Measurements from ENCODE around the gene ABHD14A.

The ABHD14A gene

DNA sequence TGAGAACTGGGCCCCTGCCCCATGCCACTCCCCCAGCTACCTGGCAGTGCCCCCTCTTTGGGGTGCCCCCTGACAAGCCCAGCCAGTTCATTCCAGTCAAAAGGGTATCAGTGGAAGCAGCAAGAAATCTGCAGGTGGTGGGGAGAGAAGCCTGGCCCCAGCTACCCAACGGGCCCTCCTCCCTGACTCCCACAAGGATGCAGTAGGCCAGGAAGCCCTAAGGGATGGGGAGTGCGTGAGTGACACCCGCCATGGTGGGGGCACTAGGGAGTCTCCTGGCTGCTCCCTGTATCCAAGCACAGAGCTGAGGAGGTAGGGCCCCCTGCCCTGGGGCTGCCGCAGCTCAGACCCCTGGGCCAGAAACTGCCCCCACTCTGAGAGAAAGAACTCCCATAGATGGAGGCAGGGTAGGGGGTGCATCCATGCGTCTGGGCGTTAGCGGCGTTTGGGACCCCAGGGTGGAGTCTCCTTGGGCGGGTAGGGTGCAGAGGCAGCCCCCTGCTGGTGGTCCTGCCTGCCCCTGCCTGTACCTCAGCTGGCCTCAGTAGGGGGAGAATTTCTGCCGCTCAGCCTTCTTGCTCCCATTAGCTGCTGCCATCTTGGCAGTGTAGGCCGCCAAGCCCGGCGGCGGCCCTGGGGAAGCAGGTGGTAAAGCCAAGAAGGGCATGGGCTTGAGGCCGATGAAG lies 17.2 kb upstream of the ABHD14A start:
- DNase-seq, result no peak

DNA sequence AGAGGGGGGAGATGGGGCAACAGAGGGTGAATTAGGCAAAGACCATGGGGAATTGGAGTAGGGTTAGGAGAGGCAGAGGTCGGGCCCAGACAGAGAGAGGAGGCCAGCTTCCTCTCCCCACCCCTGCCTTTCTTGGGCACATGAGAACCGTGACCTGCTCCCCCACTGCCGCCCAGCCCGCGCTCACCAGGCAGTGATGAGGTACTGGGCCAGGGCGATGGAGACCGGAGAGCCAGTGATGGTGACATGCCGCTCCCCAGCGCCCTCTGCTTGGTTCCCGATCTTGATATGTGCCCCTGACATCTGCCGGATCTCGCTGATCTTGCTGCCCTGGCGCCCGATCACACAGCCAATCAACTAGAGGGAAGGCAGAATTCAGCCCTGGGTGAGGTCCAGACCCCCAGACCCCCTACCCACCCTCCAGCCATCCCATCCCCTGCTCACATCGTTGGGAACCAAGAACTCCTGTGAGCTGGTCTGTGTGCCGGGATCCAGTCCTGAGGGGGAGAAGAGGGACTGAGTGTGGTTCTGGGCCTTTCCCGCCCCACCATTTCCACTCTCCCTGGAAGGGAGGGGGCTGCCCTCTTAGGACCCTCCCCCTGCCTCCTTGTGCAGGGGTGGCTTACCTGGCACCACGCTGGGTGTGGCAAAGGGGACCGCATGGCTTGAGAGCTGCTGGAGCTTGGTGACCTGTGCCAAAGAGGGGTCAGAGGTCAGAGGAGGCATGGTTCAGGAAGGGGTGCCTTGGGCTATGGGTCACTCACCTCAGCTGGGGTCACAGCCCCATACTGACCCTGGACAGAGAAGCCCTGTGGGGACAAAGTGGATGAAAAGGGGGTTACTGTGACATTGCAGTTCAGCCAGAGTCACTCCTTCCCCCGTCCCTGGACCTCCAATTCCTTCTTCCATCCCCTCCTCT lies 16.0 kb upstream of the ABHD14A start:
- no peak for DNase-seq

DNA sequence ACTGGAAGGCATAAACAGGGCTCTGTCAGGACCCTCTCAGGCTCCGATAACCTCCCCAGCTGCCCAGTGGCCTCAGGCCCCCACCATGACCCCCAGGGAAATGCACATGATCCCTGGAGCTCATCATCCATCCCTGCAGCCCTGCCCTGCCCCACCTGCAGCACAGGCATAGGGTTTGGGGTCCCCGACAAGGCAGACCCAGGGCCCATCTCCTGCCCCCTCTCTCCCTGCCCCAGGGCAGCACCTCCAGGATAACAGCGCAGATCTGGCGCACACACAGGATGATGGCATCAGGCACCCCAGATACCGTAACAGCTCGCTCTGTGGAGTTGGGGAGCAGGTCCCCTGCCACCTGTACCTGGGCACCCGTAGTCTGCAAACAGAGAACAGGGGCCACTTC lies 15.2 kb upstream of the ABHD14A start:
- no peak for DNase-seq

DNA sequence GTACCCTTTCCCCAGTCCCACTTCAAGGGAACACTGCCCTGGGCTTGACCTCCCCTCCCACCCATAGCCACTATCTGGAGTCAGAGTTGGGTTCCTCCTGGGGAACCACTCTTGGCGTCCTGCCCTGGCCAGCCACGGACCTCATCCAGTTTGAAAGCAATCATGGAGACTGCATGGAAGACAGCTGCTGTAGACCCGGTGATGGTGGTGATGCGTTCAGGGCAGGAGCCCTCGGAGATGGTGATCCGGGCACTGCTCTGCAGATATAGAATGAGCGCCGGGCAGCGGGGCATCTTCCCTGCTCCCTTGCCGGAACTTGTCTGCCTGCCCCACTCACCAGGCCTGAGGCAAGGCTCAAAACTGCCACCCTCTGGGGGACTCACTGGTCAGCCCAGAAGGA lies 14.5 kb upstream of the ABHD14A start:
- DNase-seq, result no peak

DNA sequence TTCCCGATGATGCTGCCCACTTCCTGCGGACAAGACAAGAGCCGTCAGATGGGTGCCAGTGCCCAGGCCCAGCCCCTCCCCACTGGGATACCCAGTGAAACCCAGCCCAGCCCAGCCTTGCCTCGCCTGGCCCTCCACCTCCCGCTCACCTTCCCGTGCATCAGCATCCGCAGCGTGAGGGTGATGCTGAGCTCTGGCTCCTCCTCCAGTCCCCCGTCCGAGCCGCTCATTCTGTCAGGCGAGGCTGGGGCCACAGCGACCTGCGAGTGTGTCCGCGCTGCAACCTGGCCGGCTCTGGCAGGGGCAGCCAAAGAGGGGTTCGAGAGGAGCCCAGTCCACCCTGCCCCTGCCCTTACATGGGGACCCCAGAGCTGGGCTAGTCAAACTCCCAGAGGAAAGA lies 13.9 kb upstream of the ABHD14A start:
- DNase-seq, result no peak

DNA sequence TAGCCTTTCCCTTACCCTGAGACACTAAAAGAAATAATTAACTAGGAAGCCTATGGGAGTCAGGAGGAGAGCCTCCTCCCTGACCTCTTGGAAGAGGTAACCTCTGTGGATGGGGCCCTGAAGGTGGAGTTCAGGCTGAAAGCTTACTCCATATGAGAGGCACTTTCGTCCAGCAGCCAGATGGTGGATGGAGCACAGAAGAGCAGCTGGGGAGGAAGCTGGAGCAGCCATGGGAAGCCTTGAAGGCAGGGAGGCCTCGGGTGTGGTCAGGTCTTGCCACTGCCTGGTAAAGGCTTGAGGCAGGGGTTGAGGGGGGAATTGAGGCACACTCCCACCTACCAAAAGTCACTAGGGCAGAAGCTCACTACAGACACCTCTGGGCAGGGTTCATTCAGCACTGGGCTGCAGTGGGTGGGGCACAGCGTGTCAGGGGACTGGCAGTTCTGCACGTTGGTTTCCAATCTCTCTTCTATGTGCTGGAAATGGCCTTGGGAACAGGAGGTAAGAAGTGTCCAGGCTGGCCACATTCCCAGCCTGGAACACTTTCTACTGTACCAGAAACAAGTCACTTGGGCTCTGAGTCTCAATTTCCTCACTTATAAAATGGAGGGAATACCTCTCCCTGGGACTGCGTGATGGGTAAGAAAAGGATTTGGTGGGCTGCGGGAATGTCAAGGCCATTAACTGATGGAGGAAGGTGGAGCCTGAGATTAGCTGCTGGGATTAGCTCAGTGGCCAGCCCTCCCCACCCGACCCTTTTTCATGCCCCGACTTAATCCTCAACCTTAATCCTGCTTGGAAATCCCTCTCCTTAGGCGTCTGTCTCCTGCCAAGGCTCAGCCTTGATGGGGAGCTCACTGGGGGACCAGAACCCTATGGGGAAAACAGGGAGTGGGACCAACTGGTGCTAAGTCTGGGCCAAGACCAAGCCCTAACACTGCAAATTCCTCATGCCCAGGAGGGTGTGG lies 13.0 kb upstream of the ABHD14A start:
- DNase-seq, result no peak

DNA sequence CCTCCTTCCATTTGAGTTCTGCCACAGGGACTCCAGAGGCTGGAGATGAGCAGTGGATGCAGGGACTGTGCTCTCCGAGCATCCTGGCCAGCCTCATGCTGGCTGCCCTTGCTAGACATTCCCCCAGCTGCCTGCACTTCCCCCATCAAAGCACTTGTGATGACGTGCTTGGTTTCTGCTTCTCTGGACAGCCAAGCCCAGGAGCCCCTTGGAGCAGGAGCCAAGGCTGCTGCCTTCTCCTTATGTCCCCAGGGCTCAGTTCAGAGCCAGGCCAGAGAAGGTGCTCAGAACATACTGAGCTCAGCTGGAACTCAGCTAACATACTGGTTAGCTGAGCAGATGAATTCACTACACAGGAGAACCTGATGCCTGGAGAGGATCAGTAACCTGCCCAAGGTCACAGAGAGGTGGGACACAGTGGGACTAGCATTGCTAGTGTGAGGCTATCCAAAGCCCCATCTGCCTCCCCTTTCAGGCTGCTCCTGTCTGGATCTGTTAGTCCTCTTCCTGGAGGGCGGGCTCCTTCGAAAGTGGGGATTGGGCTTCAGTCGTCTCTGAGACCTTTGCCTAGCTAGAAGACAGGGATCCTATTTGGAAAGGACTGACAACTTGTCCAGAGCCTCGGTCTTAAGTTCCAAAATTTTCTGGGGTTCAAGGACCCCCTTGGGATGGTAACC lies 11.9 kb upstream of the ABHD14A start:
- DNase-seq, result no peak

DNA sequence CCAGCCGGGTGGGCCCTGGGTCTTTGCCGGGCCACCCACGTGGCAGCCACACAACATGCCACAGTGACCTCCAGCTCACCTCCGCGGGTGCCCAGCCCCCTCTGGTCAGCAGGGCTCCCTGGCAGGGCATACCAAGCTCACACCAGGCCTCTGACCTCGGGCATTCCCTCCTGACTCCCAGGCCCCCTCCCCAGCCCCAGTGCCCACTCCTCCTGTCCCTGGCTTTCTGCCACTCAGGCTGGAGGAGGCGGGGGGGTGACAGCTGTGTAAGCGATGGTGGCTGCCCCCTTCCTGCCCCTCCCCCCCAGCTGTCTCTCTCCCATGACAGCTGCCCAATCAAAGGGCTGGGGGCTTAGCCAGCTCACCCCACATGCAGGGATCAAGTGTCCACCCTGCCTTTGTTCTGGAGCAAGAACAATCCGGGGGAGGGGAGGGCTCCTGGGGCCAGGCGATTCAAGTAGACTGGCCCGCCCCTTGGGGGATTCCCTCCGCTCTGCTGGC lies 10.9 kb upstream of the ABHD14A start:
- DNase-seq, result no peak

DNA sequence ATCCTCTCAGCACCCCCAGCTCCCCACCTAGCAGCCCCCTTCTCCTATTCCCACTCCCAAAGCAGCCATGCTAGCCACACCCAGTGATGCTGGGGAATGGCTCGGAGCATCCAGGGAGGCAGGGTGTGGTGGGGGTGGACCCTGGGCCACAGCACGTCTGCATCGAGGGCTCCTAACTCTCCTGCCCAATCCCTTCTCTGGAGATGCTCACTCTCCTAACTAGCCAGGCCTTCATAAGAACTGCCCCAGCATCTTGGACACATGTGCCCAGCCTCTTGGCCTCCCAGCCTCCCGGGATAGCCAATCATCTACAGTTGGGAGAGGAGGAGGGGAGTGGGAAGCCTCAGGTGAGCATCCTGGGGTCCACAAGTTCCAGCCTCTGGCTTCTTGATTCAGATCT lies 10.3 kb upstream of the ABHD14A start:
- no peak for DNase-seq

DNA sequence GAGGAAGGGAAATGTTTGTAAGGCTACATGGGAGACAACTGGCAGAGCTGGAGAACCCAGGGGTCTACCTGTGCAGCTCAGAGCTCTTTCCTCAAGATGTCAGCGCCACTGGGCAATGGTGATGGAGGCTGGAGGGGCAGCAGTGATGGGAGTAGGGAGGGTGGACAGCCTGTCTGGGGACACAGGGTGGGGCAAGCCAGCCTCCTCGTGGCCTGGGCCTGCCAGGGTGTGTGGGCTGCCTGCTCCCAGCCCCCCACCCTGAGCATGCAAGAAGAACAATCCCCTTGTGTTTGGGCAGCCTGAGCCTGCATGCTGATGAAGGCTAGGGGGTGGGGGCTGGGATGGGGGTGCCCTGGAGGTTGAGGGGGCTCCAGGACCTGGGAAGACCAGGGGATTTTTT lies 8.8 kb upstream of the ABHD14A start:
- no peak for DNase-seq

DNA sequence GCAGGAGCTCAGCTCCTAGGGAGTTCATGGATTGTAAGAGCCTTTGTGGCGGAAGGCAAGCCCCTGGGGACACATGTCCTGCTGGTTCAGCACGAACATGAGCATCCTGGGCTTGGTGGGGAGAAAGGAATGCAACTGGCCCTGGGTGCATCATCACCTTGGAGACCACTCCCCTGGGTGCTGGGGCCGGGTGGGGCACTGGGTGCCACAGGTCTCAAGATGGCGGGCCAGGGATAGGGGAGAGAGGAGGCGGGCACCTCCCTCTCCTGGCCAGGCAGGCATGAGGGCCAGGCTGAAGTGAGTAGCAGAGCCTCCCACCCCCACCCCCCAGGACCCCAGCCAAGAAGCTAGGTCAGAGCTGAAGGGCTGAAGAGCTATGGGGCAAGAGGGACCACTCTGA lies 8.4 kb upstream of the ABHD14A start:
- DNase-seq, result no peak

DNA sequence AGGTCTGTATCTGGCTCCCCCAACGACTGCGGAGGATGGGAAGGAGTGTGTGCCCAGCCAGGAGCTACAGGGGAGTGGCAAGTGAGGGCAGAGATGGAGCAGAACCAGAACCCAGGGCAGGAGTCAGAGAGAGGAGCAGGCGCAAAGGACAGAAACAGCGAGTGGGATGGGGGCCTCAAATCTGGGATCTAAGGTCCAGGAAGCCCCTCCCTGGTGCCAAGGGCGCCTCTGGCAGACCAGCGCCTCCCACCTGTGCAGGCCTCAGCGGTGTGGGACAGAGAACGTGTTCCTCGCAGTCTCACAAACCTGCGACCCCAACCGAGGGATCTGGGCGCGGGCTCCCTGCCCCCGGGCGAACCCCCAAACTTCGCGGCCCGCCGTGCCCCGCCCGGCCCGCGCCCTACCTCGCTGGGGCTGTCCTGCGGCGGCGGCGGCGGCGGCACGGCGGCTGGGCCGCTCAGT lies 7.9 kb upstream of the ABHD14A start:
- no peak for DNase-seq

DNA sequence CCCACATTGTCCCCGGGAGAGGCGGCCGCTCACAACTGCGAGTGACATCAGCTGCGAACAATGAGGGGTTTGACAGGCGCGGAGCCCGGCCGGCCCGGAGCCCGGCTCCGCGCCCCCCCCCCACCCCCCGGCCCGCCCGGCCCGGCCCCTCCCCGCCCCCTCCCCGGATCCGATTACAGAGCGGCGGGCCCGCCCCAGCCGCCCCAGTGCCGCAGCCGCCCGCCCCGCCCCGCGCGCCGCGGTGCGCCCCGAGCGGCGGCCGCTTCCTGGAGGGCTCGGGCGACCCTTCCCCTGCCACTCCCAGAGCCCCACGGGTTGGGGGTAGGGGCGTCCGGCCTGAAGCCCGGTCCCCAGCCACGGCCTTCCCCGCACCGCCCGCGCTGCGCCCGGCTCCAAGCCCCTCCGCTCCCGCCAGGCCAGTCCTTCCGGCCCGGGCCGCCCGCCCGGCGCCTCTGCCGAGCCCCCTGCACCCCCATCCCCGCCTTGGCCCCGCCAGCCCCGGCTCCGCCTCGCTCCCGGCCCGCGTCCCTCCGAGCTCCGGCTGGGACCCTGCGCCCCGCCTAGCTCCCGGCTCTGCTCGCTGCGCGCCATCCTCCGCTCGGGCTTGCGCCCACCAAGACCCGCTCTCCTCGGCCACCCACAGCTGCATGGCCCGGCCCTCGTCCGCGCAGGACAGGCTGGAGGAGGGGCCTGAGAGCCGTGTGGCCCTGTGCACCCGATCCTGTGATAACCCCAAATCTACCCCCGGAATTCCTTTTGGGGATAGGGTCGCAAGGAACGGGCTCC lies 7.3 kb upstream of the ABHD14A start, which contains the start of gene PCBP4:
TSS of gene PCBP4 (minus strand) at position 71 of the 786 bp plus-strand sequence. CDS start 6,214 bp downstream, outside the sequence.
- peak; percentile 82 for DNase-seq

DNA sequence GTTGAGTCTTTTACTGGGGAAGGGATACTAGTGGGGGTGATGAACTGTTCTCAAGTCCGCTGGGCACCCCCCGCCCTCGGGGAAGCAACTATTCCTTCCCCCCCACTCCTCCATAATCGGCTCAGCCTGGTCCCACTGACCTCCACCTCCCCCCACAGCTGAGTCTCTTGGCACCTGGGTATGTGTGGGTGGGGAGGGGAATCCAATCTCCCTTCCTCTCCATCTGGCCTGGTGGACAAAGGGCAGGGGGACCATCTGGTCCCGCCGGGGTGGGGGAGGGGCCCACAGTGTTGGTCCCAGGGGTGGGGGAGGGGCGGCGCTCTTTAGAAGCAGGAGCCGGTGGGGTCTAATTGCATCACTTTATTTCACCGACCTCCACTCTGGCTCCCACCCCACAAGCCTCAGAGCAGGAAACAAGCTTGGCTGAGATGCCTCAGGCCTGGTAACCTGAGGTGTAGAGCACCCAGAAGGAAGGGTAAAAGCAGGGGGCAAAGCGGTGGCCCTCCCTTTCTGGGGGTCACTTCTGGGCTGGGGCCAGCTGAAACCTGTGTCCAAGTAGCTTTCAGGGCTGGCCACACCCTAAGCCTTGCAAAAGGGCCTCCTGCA lies 6.6 kb upstream of the ABHD14A start:
- no peak for DNase-seq

DNA sequence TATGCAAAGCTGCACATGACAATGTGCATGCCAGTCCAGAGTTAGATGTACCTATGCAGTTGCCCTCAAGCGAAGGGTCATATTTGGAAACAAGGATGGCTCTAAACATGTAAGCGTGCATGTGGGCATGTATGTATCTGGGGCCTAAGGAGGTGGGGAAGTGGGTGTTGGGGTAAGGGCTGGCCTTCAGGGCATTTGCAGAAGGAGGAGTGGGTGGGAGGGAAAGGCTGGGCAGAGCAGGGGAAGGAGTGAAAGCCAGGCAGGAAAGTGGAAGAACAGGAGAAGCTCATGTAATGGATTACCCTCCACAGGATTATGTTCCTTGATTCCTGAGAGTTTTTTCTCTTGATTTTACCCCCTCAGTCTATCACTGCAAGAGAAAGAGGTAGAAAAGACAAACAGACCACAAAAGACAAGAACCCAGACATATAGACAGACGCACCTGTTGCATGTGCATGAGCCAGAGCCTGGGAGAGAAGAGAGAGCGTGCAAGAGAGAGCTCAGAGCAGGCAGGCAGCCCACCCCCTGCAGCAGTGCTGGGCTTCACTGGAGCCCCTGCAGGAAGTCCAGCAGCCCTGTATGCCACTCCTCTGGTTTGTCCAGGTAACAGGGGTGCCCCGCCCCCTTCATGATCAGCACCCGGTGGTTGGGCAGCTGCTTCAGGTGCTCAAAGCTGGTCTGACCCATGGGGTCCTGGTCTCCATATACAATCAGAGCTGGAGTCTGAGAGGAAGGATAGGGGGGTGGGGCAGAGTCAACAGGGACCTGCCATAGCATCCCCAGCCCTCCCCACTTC lies 5.8 kb upstream of the ABHD14A start:
- no peak for DNase-seq

DNA sequence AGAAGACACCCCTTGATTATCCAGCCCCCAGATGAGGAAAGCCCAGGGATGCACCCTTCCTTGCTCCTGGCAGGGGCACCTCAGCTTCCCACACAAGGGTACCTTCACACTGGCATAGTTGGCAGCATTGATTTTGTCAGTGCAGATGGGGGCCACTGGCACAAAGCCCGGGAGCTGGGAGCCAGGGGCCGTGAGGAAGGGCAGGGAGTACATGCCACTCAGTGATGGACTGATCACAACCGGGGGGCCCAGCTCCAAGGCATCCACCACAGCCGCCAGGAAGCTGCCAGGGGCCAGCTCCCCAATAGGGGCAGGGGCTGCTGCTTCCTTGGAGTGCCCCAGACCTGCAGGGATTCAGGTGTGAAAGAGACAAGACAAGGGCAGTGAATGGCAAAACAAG lies 5.0 kb upstream of the ABHD14A start:
- DNase-seq, result no peak

DNA sequence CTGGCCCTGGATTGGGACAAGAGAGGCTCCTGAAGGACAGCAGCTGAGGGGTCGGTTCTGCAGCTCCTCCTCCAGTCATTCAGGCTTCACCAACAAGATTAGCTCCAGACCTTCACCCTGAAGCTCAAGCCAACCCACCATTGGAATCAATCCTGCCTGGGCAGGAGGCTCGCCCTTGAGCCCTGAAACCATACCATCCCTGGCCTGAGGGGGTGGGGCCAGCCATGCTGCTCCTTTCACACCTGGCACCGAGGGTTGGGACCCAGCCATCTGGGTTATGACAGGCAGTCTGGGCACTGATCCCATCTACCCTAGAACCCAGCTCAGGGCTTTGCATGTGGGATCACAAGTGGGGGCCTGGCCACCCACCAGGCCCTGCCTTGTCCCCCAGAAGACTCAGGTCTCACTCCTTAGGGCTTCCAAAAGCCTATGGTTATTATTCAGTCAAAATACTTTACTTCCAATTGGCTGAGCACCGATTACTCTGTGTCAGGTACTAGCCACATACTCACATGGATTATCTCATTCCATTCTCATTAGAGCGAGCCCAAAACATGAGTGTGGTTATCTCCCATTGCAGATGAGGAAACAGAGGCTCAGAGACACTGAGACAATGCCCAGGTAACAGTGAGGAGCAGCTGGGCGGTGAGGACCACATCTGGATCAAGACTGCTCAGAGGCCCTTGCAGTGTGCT lies 4.1 kb upstream of the ABHD14A start:
- no peak for DNase-seq

DNA sequence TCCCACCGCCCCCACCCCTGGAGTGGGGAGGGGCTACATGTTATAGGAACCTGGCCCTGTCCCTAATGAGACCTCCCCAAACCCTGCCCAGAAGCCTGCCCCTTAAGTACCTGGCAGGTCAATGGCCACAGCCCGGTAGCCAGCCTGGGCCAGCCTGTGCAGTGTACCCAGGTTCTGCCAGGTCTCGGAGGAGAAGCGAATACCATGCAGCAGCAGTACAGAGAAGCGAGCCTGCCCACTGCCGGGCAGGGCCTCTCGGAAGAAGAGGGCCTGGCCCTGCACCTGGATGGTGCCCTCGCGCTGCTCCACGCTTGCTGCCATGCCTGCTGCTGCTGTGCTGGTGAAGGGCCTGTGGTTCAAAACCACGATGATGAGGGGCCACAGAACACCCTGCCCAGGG lies 3.5 kb upstream of the ABHD14A start:
- no peak for DNase-seq

DNA sequence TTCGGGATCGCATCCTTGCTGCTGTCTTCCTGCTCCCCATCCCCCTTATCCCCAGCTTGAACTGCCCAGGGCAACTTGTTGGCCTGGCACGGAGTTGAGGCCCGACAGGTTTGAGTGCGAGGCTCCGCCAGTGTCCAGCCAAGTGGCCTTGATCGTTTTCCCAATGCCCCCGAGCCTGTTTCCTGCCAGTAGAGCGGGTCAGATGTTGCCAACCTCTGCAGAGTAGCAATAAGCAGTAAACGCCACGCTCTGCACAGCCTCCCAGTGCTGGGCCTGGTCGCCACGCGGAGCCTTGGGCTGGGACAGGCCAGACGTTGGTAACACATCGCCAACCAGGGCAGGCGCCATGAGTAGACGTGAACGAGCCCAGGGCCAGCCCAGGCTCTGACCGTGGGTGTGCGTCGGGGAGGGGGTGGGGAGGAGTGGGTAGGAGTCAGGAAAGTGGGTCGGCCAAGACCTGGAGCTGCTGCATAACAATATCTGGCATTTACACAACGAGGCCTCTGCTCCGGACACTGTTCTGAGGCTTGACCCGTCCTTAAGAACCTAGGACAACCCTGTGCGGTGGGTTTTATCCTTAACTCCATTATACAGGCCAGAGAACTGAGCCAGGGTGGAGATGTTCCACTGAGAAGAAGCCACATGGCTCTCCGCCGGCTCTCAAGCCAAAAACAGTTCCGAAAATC lies 444 bp upstream of the ABHD14A start:
- no peak for DNase-seq

All from right forelimb (tissue), 1 donor.